ENCODE data around the gene KRTAP4-12.
"Not testable (repeated sequence)": the region's sequence is repeated elsewhere in the genome, so short reads cannot be mapped to it uniquely, and the experiment has no call there.

DNA sequence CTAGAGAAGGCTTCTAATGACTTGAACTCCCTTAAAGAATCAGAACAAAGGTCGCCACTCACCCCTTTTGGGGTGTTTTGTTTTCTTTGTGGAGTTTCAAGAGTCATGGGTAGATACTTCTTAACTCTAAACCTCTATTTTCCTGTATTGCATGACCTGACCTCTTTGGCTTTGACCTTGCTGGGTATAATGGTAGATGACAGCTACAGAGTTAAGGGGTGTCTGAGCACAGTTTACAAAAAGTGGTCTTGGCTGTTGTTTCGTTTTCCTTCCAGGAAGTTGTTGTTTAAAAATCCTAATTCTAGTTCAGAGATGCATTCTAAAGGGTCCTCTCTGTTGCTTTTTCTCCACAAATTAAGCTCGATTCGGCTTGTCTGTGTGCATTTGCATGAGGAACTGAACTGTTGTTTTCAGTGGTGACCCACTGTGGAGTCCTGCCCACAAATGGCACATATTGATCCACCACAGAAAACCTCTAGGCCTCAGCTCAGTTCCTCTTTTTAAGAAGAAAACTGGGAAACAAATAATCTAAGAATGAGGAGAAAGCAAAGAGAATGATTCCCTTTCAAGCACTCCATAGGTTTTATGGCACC lies 35.1 kb downstream of the KRTAP4-12 start:
- TF ChIP-seq, protein P1, sequence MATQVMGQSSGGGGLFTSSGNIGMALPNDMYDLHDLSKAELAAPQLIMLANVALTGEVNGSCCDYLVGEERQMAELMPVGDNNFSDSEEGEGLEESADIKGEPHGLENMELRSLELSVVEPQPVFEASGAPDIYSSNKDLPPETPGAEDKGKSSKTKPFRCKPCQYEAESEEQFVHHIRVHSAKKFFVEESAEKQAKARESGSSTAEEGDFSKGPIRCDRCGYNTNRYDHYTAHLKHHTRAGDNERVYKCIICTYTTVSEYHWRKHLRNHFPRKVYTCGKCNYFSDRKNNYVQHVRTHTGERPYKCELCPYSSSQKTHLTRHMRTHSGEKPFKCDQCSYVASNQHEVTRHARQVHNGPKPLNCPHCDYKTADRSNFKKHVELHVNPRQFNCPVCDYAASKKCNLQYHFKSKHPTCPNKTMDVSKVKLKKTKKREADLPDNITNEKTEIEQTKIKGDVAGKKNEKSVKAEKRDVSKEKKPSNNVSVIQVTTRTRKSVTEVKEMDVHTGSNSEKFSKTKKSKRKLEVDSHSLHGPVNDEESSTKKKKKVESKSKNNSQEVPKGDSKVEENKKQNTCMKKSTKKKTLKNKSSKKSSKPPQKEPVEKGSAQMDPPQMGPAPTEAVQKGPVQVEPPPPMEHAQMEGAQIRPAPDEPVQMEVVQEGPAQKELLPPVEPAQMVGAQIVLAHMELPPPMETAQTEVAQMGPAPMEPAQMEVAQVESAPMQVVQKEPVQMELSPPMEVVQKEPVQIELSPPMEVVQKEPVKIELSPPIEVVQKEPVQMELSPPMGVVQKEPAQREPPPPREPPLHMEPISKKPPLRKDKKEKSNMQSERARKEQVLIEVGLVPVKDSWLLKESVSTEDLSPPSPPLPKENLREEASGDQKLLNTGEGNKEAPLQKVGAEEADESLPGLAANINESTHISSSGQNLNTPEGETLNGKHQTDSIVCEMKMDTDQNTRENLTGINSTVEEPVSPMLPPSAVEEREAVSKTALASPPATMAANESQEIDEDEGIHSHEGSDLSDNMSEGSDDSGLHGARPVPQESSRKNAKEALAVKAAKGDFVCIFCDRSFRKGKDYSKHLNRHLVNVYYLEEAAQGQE (IDR thresholded peaks at IDR 0.05; ENCODE audit: borderline replicate concordance), result not testable (repeated sequence)
- TF ChIP-seq, protein P2, sequence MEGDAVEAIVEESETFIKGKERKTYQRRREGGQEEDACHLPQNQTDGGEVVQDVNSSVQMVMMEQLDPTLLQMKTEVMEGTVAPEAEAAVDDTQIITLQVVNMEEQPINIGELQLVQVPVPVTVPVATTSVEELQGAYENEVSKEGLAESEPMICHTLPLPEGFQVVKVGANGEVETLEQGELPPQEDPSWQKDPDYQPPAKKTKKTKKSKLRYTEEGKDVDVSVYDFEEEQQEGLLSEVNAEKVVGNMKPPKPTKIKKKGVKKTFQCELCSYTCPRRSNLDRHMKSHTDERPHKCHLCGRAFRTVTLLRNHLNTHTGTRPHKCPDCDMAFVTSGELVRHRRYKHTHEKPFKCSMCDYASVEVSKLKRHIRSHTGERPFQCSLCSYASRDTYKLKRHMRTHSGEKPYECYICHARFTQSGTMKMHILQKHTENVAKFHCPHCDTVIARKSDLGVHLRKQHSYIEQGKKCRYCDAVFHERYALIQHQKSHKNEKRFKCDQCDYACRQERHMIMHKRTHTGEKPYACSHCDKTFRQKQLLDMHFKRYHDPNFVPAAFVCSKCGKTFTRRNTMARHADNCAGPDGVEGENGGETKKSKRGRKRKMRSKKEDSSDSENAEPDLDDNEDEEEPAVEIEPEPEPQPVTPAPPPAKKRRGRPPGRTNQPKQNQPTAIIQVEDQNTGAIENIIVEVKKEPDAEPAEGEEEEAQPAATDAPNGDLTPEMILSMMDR (IDR thresholded peaks at IDR 0.05; ENCODE audit: poor library complexity, severe bottlenecking), result not testable (repeated sequence)
- not testable (repeated sequence) for TF ChIP-seq MXI1 (conservative IDR thresholded peaks at IDR 0.05; ENCODE audit: poor library complexity, severe bottlenecking)

Measured in neural cell (in vitro differentiated cells).